Testis (tissue), 2 donors: ENCODE measurements around the gene FHOD1.

Experiments used
- CTCF ChIP-seq, 3 experiments: fragments of 450-650 bp in 2 of 3; fragments of 200-600 bp in 1 of 3; sonication (generic) in 1 of 3; IDR thresholded peaks; one replicate each; pipeline ENCODE4 v1.5.1; 2016 to 2019; ENCODE audit warnings: antibody characterized with exemption in 3 of 3, mild to moderate bottlenecking in 2 of 3, moderate library complexity in 1 of 3
- POLR2A ChIP-seq: fragments of 450-650 bp; IDR thresholded peaks from one replicate; pipeline ENCODE4 v1.6.1; 2017; ENCODE audit warnings: antibody characterized with exemption, mild to moderate bottlenecking, moderate library complexity

- TF ChIP-seq POLR2A (no peak), CTCF (IDR thresholded peaks at IDR 0.05) (no peak)
Measured at GRCh38 chr16:67193536-67193935, 53.7 kb downstream of the FHOD1 start.
